IMR-90 (cell line): ENCODE data around the gene AQP9.

Source experiments
- BHLHE40 ChIP-seq: fragments of 150-350 bp; IDR thresholded peaks from 2 replicates; pipeline ENCODE4 v1.6.1; 2016; ENCODE audit warnings: mild to moderate bottlenecking, low read depth, low read length
- CEBPB ChIP-seq: IDR thresholded peaks from 2 replicates; pipeline ENCODE4 v1.6.1; 2012; ENCODE audit warnings: low read depth, low read length, improper control_type of control experiment
- MAZ ChIP-seq: IDR thresholded peaks from 2 replicates; pipeline ENCODE4 v1.6.1; 2012; ENCODE audit warnings: low read depth, mild to moderate bottlenecking, low read length, improper control_type of control experiment, moderate library complexity, borderline replicate concordance
- POLR2A ChIP-seq: IDR thresholded peaks from 2 replicates; pipeline ENCODE4 v1.6.1; 2012; ENCODE audit warnings: mild to moderate bottlenecking, low read depth, low read length
- RCOR1 ChIP-seq: IDR thresholded peaks from 2 replicates; pipeline ENCODE4 v1.6.1; 2012; ENCODE audit warnings: mild to moderate bottlenecking, low read length, improper control_type of control experiment; ENCODE audit not compliant: insufficient replicate concordance
- TF ChIP-seq, protein P1 (sequence below): conservative IDR thresholded peaks from 2 replicates; pipeline ENCODE4 v1.5.1; 2012; ENCODE audit warnings: mild to moderate bottlenecking, low read depth, low read length, improper control_type of control experiment
- TF ChIP-seq, protein P2 (sequence below): fragments of 150-350 bp; IDR thresholded peaks from 2 replicates; pipeline ENCODE4 v1.6.1; 2017; ENCODE audit warnings: mild to moderate bottlenecking, antibody characterized with exemption, low read length, low read depth
- TF ChIP-seq, protein P3 (sequence below): fragments of 150-350 bp; IDR thresholded peaks from 2 replicates; pipeline ENCODE4 v1.6.1; 2016; ENCODE audit warnings: low read depth, mild to moderate bottlenecking, low read length, moderate library complexity, borderline replicate concordance

DNA sequence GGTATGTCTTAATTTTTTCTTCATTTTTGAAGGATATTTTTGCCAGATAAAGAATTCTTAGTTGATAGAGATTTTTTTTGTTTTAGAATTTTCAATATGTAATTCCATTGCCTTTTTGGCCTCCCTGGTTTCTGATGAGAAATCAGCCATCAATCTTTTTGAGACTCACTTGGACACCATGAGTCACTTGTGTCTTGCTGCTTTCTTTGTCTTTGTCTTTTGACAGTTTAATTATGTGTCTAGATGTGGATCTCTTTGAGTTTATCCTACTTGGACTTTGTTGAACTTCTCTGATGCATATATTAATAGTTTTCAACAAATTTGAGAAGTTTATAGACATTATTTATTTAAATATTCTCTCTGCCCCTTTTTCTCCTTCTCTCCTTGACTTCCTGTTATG lies 34.7 kb upstream of the AQP9 start:
- TF ChIP-seq POLR2A (no peak), BHLHE40 (no peak), CEBPB (no peak), MAZ (no peak), RCOR1 (no peak)
- TF ChIP-seq, protein P1, sequence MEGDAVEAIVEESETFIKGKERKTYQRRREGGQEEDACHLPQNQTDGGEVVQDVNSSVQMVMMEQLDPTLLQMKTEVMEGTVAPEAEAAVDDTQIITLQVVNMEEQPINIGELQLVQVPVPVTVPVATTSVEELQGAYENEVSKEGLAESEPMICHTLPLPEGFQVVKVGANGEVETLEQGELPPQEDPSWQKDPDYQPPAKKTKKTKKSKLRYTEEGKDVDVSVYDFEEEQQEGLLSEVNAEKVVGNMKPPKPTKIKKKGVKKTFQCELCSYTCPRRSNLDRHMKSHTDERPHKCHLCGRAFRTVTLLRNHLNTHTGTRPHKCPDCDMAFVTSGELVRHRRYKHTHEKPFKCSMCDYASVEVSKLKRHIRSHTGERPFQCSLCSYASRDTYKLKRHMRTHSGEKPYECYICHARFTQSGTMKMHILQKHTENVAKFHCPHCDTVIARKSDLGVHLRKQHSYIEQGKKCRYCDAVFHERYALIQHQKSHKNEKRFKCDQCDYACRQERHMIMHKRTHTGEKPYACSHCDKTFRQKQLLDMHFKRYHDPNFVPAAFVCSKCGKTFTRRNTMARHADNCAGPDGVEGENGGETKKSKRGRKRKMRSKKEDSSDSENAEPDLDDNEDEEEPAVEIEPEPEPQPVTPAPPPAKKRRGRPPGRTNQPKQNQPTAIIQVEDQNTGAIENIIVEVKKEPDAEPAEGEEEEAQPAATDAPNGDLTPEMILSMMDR = no peak
- TF ChIP-seq, protein P2, sequence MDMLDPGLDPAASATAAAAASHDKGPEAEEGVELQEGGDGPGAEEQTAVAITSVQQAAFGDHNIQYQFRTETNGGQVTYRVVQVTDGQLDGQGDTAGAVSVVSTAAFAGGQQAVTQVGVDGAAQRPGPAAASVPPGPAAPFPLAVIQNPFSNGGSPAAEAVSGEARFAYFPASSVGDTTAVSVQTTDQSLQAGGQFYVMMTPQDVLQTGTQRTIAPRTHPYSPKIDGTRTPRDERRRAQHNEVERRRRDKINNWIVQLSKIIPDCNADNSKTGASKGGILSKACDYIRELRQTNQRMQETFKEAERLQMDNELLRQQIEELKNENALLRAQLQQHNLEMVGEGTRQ = no peak
- TF ChIP-seq, protein P3, sequence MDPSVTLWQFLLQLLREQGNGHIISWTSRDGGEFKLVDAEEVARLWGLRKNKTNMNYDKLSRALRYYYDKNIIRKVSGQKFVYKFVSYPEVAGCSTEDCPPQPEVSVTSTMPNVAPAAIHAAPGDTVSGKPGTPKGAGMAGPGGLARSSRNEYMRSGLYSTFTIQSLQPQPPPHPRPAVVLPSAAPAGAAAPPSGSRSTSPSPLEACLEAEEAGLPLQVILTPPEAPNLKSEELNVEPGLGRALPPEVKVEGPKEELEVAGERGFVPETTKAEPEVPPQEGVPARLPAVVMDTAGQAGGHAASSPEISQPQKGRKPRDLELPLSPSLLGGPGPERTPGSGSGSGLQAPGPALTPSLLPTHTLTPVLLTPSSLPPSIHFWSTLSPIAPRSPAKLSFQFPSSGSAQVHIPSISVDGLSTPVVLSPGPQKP = no peak
